Fibroblast of villous mesenchyme (primary cell): Measurements from ENCODE around the gene CPLANE1. TPM values are rescaled to one million over a fixed set of nuclear protein-coding genes. Genes with fewer than 3 reads are reported as not detected.

ENCODE experiments used
- DNase-seq: peaks from one replicate; pipeline ENCODE4 v3.0.0-alpha.2; 2010; ENCODE audit warnings: low read depth
- H3K4me3 ChIP-seq: 2 replicates; pipeline ENCODE4 v1.5.1; 2011; ENCODE audit warnings: low read depth, mild to moderate bottlenecking, low read length
- total RNA-seq: library from RNA; depleted of rRNA; stranded (reverse); fragments of >200 nt; gene quantifications from 2 replicates; pipeline ENCODE4 v1.2.3, GENCODE V29; 2012
- TF ChIP-seq, protein P1 (sequence below): IDR thresholded peaks from 2 replicates; pipeline ENCODE4 v1.5.1; 2012; ENCODE audit warnings: low read depth, mild to moderate bottlenecking, low read length; ENCODE audit not compliant: insufficient read depth

CPLANE1 gene
- total RNA-seq, 1 donor, result 39.7 TPM

GRCh38 chr5:37190592-37190991, 58.6 kb downstream of the CPLANE1 start:
- H3K4me3 ChIP-seq, result no peak overlapping the region
- DNase-seq, result no peak
- TF ChIP-seq, protein P1, sequence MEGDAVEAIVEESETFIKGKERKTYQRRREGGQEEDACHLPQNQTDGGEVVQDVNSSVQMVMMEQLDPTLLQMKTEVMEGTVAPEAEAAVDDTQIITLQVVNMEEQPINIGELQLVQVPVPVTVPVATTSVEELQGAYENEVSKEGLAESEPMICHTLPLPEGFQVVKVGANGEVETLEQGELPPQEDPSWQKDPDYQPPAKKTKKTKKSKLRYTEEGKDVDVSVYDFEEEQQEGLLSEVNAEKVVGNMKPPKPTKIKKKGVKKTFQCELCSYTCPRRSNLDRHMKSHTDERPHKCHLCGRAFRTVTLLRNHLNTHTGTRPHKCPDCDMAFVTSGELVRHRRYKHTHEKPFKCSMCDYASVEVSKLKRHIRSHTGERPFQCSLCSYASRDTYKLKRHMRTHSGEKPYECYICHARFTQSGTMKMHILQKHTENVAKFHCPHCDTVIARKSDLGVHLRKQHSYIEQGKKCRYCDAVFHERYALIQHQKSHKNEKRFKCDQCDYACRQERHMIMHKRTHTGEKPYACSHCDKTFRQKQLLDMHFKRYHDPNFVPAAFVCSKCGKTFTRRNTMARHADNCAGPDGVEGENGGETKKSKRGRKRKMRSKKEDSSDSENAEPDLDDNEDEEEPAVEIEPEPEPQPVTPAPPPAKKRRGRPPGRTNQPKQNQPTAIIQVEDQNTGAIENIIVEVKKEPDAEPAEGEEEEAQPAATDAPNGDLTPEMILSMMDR, result no peak

GRCh38 chr5:37189355-37189754, 59.8 kb downstream of the CPLANE1 start:
- TF ChIP-seq, protein P1, result no peak
- DNase-seq, result peak; percentile 23
- no peak overlapping the region for H3K4me3 ChIP-seq

DNA sequence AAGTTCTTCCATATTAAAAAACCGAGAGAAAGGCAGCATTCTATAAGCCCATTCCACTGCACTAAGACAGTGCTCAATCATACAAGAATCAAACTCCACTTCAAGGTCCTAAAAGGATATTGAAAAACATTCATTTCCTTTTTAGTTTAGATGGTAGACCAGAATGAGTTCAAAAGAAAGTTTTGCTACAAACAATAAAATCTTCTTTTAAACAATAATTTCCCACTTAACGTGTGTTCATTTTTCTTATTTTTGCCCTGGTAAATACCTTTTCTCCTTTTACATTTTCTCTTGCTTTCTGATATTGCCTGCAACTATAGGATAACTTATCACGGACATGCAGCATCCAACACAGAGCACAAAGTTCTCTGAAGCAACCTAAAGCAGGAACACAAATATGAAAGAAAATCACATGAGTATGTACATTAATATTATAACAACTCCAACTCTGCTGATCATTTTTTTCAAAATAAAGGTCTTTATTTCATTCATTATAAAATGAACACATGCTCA, 61.7 kb downstream of the CPLANE1 start:
- TF ChIP-seq, protein P1, result no peak
- H3K4me3 ChIP-seq, result no peak overlapping the region
- no peak for DNase-seq

GRCh38 chr5:37184748-37185364, 64.3 kb downstream of the CPLANE1 start:
- TF ChIP-seq, protein P1, result no peak
- no peak for DNase-seq
- H3K4me3 ChIP-seq, result no peak overlapping the region

DNA sequence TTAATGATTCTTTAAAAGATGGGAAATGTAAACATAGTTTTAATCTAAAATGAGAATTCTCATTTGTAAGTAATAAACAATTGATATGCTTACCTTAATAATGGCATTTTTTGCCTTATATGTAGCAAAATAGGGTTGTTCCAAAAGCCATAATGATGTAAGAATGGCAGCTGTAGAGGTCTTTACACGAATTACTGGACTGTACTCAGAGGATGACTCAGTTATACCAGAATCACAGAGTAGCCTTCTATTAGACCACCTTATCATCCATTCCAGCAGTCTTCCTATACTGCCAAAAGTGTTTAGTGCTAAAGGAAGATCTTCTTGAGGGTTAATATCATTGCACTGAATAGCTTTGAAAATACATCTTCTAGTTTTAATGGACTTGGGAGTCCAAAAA, 66.5 kb downstream of the CPLANE1 start:
- H3K4me3 ChIP-seq, result no peak overlapping the region
- TF ChIP-seq, protein P1, result no peak
- no peak for DNase-seq

DNA sequence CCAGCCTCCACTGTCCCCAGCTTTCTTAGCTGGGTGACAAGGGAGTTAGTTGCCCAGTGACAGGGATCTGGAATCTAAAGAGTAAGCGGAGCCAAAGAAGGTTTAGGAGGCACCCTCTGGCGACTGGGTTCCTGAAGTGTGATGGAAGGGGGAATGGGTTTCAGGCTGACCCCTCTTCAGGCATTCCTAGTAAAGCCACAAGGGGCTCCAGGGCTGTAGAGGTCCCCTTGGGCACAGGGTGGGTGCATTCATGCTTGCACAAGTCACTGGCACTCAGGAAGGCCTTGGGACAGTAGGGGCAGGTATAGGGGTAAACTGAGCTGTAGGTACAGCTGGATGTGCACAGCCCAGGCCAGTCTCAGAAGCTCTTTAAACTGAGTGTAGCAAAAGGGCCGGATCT, 74.2 kb downstream of the CPLANE1 start:
- TF ChIP-seq, protein P1, result no peak
- H3K4me3 ChIP-seq, result no peak overlapping the region
- DNase-seq, result no peak

- TF ChIP-seq, protein P1, result no peak
- DNase-seq, result no peak
- H3K4me3 ChIP-seq, result no peak overlapping the region
Measured at GRCh38 chr5:37172957-37173356, 76.2 kb downstream of the CPLANE1 start.
